ENCODE measurements around the gene CDCP1.

Gene CDCP1

DNA sequence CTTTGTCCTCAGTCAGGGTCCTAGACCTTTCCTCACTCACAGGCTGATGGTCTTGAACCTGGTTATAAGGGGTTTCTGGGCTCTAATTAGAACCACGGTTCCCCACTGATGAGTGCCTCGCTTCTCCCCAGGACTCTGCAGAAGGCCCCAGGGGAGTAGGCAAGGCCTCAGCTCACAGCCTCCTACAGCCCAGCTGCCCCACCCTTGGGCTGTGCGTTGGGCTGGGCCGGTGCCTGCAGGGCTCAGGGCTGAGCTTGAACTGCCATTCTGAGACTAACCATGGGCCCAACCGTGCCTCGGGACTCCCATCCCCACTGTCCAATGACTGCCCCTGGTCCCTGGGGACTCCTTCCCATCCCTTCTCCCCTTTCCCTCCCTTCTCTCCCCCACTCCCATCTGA lies 94.5 kb downstream of the CDCP1 start:
- DNase-seq, result peak; percentile 12 to 18
- TF ChIP-seq GATA1 (IDR thresholded peaks at IDR 0.05; ENCODE audit: low read depth, low read length) (no peak), POLR2A (IDR thresholded peaks at IDR 0.05; ENCODE audit: low read length) (no peak)

DNA sequence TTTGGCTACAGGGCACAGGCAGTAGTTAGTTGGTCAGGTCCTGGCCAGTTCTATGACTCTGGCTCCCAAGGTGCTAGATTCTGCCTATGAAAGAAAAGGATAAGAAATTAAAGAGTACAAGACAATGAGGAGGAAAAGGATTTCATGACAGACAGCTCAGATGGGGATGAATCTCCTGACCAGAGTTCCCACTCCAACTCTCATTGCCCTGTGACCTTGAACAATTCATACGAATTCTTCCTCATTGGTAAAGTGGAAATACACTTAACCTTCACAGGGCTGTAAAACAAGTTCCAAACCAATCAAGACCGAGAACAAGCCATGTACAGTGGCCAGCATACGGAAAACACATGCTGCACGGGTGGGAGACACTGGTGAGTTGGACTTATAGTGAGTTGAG lies 96.4 kb downstream of the CDCP1 start:
- no peak for DNase-seq
- TF ChIP-seq POLR2A (IDR thresholded peaks at IDR 0.05; ENCODE audit: low read length) (no peak), GATA1 (IDR thresholded peaks at IDR 0.05; ENCODE audit: low read depth, low read length) (no peak)

DNA sequence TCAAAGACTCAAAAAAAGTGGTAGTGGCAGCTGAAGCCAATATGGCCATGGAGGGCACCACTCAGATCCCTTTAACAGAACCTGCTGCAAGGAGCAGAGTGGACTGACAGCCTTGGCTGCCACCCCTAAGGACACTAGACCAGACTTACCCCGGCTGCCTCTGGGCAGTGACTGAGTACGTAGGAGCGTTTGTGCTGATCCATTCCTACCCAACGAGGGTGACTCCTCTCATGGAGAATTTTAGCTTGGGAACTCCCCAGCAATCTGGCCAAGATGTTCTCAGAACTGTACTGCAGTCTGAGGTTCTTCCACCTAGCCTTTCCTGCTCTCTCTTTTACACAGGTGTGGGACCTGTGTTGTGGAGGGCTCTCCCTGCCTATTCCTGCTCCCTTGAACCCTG lies 97.9 kb downstream of the CDCP1 start:
- DNase-seq, result no peak
- TF ChIP-seq GATA1 (IDR thresholded peaks at IDR 0.05; ENCODE audit: low read depth, low read length), result no peak
- TF ChIP-seq POLR2A (IDR thresholded peaks at IDR 0.05; ENCODE audit: low read length), result no peak

DNA sequence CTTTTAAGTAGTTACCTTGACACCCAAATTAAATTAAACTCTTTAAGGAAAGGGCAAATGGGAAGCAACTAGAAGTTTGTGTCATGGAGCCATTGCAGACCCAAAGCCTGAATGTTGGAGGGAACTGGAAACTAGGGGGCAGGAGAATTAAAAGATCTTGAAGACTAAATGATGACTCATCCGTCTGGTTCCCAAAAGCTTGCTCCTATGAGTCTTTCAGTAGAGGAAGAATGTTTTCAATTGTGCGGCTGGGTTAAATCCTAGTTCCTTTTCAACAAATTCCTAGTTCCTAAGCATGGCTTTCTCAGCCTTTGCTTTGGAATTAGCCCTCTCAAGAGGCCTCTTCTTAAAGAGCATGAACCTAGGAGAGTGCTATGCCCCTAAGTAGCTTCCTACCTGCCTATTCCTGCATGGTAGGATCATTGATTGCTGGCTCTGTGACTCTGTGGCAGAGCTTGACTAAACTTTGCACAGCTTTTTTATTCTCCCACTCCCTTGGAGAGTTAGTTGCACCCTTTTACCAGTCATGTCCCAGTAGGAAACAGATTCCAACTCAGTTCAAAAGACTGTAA lies 102.4 kb downstream of the CDCP1 start:
- peak in 1 of 2 experiments; percentile 7 for DNase-seq
- TF ChIP-seq GATA1 (IDR thresholded peaks at IDR 0.05; ENCODE audit: low read depth, low read length) (no peak), POLR2A (IDR thresholded peaks at IDR 0.05; ENCODE audit: low read length) (no peak)

DNA sequence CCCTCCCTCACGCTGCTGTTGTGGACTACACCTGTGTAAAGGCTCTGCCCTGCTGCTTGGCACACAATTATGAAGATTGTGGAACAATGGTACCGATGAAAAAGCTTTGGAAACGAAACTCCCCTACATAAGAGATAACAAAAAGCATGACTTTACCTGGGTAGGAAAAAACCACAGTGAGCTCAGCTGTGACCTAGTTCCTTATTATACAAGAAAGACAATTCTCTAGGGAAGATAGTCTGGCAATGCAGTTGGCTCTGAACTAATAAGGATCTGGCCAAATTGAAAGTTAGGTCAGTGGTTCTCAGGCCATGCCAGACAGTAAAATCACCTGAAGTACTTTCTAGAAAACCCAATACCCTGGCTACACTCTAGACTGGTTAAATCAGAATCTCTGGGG lies 104.0 kb downstream of the CDCP1 start:
- DNase-seq, result no peak
- TF ChIP-seq POLR2A (IDR thresholded peaks at IDR 0.05; ENCODE audit: low read length) (no peak), GATA1 (IDR thresholded peaks at IDR 0.05; ENCODE audit: low read depth, low read length) (no peak)

DNA sequence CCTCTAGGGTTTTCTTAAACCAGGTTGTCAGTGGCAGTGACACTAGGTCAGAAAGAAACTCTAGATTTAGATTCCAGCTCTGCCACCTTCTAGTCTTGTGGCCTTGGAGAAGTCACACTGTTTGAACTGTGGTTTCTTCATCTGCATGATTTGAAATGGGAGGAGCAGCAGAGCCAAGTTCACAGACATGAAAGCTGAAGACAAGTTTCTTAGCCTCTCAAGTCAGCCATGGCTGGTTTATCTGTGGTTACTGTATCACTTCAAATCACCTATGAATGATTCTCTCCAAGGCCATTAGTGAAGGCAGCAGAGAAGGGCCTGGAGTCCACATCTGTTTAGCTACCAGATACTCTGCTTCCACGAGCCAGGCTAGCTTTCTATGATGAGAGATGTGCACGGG lies 104.5 kb downstream of the CDCP1 start:
- no peak for DNase-seq
- no peak for TF ChIP-seq GATA1 (IDR thresholded peaks at IDR 0.05; ENCODE audit: low read depth, low read length)
- no peak for TF ChIP-seq POLR2A (IDR thresholded peaks at IDR 0.05; ENCODE audit: low read length)

DNA sequence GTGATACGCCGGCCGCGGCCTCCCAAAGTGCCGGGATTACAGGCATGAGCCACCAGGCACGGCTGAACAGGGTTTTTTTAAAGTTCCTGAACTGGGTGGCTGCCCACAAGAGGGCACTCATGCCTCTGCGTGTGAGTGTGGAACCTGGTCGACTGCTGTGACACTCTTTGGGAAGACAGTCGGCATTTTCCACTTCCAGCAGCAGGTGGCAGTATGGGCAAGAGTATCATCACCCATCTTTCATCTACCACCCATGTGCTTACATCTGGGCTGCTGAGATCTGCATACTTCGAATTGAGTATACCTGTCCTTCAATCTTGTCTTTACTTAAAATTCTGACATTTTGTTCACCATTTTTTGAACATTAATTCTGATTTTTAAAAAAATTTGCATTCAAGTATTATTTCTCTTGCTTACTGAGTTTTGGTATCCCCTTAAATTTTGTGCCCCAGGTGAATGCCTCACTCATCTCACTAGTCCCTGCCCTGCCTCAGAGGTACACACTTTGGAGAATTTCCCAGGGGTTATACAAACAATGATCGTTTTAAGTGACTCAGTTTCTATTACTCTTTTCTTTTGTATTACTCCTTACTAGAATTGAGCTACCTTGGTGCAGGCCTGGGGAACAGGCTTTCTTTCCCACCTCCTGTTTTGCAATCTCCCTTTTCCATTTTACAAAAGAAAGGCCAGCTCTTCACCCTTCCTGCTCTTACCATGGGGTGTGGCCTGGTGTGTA lies 108.3 kb downstream of the CDCP1 start:
- DNase-seq, result peak; percentile 90 to 95
- TF ChIP-seq GATA1 (IDR thresholded peaks at IDR 0.05; ENCODE audit: low read depth, low read length) (no peak), POLR2A (IDR thresholded peaks at IDR 0.05; ENCODE audit: low read length) (no peak)

DNA sequence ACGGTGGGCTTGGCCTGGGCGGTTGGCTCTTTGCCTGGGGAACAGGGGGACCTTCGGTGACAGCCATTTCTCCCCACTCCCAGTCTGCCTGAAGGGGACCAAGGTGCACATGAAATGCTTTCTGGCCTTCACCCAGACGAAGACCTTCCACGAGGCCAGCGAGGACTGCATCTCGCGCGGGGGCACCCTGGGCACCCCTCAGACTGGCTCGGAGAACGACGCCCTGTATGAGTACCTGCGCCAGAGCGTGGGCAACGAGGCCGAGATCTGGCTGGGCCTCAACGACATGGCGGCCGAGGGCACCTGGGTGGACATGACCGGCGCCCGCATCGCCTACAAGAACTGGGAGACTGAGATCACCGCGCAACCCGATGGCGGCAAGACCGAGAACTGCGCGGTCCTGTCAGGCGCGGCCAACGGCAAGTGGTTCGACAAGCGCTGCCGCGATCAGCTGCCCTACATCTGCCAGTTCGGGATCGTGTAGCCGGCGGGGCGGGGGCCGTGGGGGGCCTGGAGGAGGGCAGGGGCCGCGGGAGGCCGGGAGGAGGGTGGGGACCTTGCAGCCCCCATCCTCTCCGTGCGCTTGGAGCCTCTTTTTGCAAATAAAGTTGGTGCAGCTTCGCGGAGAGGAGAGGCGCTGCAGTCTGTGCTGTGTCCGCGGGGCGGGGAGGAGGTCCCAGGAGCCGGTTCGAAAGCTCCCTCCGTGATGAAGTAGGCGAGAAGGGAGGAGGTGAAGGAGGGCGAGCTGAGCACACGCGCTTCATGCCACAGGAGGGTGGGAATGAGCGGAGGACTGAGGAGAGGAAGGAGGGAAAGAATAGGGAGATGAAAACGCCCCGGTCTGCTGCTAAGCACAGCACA lies 110.5 kb downstream of the CDCP1 start:
- TF ChIP-seq GATA1 (IDR thresholded peaks at IDR 0.05; ENCODE audit: low read depth, low read length), result no peak
- no peak for TF ChIP-seq POLR2A (IDR thresholded peaks at IDR 0.05; ENCODE audit: low read length)
- DNase-seq, result peak in 1 of 2 experiments; percentile 29

DNA sequence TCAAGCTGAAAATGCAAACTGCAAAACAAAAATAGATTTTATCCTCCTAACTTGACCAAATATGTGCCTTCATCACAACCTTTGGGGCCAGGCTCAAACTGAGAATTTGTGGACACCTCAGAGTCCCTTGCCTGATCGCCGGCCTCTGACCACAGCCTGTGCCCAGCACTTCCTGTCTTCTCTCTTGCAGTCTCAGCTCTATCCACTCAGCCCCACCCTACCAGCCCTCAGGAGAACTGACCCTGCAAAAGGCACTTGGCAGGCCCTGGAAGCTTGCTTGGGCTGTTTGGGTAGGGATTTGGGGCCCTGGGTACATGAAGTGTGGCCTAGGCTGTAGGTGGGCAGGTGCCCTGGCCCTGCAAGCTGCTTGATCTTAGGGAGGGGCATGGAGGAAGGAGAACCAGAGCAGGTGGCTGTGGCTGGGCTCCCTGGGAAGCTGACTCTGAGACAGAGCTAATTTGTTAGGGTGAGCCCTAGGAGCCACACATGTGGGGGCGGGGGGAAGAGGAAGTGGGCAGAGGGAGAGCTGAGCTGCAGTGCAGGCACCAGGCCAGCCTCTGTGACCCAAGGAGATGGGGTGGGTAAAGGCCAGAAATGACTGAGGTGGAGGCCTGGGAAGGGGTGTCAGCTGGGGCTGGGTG lies 111.4 kb downstream of the CDCP1 start:
- TF ChIP-seq GATA1 (IDR thresholded peaks at IDR 0.05; ENCODE audit: low read depth, low read length) (no peak), POLR2A (IDR thresholded peaks at IDR 0.05; ENCODE audit: low read length) (no peak)
- DNase-seq, result no peak

DNA sequence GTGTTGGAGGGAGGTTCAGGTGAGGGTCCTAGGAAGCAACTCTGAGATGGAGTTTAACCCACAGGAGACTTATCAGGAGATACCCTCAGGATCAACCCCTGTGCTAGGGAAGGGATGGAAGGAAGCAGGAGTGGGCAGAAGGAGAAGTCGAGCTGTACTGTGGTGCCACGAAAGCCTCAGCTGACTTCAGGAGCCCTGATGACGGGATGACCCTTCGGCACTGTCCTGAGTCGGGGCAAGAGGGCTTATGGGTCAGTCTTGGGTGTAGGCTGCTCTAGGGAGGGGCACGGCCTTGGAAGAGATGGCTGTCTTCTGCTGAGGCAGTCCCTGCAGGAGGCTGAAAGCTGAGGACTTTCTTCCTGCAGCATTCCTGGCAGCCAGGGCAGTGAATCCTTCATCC lies 112.4 kb downstream of the CDCP1 start:
- TF ChIP-seq GATA1 (IDR thresholded peaks at IDR 0.05; ENCODE audit: low read depth, low read length) (no peak), POLR2A (IDR thresholded peaks at IDR 0.05; ENCODE audit: low read length) (no peak)
- no peak for DNase-seq
